ENCODE measurements around the gene OPCML.

Gene OPCML

DNA sequence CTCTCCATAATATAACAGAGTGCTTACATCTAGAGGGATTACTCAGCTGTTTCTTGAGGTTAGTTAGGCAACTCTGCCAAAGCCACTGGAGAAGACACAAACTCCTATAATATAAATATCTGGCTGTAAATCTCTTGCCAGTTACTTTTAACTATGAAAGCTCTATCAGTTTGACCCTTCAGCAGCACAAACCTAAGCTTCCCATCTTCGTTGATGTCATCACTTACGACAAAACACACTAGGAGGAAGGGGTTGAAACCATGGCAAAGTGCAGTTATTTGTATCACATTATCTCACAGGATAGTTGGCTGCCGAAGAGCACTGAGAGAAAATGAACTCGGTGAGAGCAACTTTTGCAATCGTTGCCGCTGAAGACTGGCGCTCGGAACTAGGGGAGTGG, 922.1 kb downstream of the OPCML start:
- H3K4me1 Mint-ChIP-seq, result no peaks in the 10 kb centered on the region
- no peaks in the 10 kb centered on the region for H3K36me3 Mint-ChIP-seq
- peaks cover 4% of the 10 kb centered on the region for H3K9me3 Mint-ChIP-seq
- H3K27me3 Mint-ChIP-seq, result peaks cover 1% of the 10 kb centered on the region
- no peak overlapping the region for H3K27ac Mint-ChIP-seq
- no peak overlapping the region for H3K4me3 Mint-ChIP-seq

DNA sequence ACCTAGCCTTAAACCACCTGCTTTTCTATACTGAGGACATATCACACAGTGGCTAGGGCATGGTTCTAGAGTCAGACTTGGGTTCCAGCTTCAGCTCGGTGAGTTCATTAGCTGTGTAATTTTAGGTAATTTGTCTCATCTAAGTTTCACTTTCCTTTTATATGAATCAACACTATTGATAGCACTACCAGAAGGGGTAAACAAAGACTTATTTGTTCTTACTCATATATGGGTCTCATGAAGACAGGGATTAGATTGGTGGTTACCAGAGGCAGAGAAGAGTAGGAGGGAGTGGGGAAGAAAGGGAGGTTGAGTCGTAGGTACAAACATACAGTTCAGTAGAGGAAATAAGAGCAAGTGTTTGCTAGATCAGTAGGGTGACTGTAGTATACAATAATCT, 924.7 kb downstream of the OPCML start:
- peaks cover 5% of the 10 kb centered on the region for H3K27me3 Mint-ChIP-seq
- peaks cover 4% of the 10 kb centered on the region for H3K9me3 Mint-ChIP-seq
- no peaks in the 10 kb centered on the region for H3K36me3 Mint-ChIP-seq
- no peak overlapping the region for H3K27ac Mint-ChIP-seq
- H3K4me3 Mint-ChIP-seq, result no peak overlapping the region
- no peaks in the 10 kb centered on the region for H3K4me1 Mint-ChIP-seq

DNA sequence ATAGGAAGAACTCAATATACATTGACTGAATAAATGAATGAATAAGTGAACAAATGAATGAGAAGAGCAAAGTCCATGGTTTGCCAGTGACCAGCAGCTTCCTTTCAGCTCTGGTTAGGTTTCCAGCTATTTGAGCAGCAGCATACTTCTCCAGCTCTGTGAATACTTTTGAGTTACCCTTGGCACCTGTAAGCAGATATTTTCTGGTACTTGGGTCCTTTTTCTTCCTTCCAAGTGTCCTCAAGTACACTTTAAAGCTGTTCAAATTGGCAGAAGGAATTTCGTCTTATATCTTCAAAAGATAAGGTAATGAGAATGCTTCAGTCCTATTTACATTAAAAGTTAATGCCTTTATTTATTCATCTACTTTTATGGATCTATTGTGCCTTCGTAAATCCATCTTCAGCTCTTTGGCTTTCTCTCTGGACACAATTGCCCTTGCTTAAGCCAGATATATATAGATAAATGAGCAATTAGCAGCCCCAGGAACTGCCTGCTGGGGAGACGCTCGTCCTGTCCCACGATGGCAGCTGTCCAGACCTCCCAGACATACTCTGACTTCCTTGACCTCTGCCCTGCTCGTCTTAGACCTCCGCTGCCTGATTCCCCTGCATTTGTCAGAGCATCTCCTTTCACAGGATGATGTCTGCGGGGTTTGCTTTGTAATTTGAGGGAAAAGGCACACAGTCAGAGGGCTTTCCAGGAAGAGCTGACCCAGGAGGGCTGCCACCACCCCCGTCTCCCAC, 926.3 kb downstream of the OPCML start:
- Mint-ChIP-seq H3K36me3 (no peaks in the 10 kb centered on the region), H3K27me3 (peaks cover 5% of the 10 kb centered on the region), H3K4me3 (no peak overlapping the region), H3K9me3 (peaks cover 4% of the 10 kb centered on the region), H3K27ac (no peak overlapping the region), H3K4me1 (no peaks in the 10 kb centered on the region)

DNA sequence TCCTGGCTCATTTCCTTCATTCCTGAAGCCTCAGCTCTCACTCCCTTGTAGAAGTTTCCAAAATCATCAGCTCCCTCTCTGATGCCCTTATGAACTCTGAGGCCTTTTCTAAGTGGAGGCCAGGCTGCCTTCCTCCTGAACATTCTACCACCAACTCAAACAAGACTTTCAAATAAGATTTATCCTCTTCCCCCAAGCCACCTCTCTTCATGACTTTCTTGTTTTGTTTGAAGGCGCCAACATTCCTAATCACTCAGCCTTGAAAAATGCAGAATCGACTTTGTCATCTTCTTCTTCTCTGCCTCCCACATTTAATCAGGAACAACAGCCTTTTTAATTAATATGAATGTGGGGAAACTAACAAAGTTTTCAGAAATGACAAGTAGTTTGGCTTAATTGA, 927.9 kb downstream of the OPCML start:
- Mint-ChIP-seq H3K27ac (no peak overlapping the region), H3K4me3 (no peak overlapping the region), H3K4me1 (no peaks in the 10 kb centered on the region), H3K9me3 (peaks cover 2% of the 10 kb centered on the region), H3K27me3 (peaks cover 5% of the 10 kb centered on the region), H3K36me3 (no peaks in the 10 kb centered on the region)

DNA sequence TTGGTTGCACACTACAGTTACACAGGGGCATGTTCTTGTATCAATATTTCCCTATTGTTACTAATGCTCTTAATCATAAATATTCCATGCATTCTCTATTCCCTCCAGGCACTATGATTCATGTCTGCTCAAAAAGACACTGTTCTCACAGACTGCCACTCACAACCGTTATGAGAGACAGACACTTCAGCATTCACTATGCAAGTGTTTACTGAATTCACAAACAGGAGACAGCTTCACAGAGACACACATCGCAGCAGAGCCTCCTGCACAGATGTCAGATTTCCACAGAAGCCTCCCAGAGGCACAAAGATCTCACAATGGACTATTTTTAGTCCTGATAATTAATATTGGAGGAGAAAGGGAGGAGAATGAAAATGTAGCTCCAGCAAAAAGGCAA, 930.4 kb downstream of the OPCML start:
- no peaks in the 10 kb centered on the region for H3K36me3 Mint-ChIP-seq
- no peak overlapping the region for H3K4me3 Mint-ChIP-seq
- H3K27me3 Mint-ChIP-seq, result peaks cover 5% of the 10 kb centered on the region
- no peaks in the 10 kb centered on the region for H3K9me3 Mint-ChIP-seq
- no peak overlapping the region for H3K27ac Mint-ChIP-seq
- H3K4me1 Mint-ChIP-seq, result no peaks in the 10 kb centered on the region

DNA sequence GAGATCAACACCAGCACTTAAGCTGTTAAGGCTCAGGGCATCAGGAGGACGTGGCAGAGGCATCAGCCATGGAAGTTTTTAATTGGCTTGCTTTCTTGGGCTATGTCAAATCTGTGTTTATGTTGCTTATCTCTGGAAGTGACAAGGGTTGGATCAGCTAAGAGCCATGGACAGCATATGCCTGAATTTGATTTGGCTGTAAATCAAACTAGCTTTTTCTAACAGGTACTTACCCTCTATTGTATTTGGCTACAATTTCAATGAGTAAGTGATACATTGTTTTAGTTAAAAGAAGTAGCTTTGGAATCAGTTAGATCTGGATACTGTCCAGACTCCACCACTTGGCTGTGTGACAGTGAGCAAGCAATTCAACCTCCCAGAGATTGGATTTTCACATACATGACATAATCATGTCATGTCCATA, 936.6 kb downstream of the OPCML start:
- H3K27me3 Mint-ChIP-seq, result peaks cover 1% of the 10 kb centered on the region
- peaks cover 9% of the 10 kb centered on the region for H3K9me3 Mint-ChIP-seq
- no peak overlapping the region for H3K27ac Mint-ChIP-seq
- no peak overlapping the region for H3K4me3 Mint-ChIP-seq
- no peaks in the 10 kb centered on the region for H3K36me3 Mint-ChIP-seq
- no peaks in the 10 kb centered on the region for H3K4me1 Mint-ChIP-seq

DNA sequence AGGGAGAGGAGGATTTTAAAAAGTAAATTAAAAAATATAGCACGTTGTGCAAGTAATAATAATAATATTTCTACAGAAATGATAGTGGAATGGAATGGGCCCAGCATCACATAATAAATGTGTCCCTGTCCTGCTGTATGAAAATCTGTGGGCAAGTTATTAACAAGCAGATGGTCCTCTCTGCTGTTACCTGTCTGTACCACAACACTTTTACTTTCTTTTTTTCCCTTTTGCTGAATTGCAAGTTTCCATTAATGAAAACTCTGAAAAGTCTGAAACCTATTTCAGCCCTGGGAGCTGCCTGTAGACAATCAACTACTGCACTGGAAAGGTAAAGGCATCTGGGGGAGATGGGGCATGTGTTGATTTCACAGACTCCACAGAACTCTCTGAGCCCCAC, 937.1 kb downstream of the OPCML start:
- Mint-ChIP-seq H3K4me3 (no peak overlapping the region), H3K36me3 (no peaks in the 10 kb centered on the region), H3K4me1 (no peaks in the 10 kb centered on the region), H3K27me3 (peaks cover 1% of the 10 kb centered on the region), H3K27ac (no peak overlapping the region), H3K9me3 (peaks cover 9% of the 10 kb centered on the region)

DNA sequence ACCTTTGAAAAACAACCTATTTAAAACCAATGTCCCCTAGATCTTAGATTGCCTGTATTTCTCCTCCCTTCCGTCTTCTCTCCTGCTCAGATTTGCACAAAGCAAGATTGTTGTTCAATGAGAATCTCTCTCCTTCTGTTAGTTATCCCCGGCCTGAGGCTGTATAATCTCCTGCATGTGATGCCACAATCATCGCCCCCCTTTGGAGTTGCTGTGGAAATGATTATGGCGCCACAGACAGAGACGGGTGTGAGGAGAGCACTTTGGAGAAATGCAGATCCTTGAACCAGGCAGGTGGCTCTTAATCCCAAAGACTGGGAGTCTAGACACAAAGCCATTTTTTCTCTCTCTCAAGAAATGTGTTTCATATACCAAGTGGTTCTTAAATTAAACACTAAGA, 941.3 kb downstream of the OPCML start:
- Mint-ChIP-seq H3K27me3 (peaks cover 1% of the 10 kb centered on the region), H3K27ac (no peak overlapping the region), H3K4me1 (no peaks in the 10 kb centered on the region), H3K4me3 (no peak overlapping the region), H3K9me3 (peaks cover 9% of the 10 kb centered on the region), H3K36me3 (no peaks in the 10 kb centered on the region)

DNA sequence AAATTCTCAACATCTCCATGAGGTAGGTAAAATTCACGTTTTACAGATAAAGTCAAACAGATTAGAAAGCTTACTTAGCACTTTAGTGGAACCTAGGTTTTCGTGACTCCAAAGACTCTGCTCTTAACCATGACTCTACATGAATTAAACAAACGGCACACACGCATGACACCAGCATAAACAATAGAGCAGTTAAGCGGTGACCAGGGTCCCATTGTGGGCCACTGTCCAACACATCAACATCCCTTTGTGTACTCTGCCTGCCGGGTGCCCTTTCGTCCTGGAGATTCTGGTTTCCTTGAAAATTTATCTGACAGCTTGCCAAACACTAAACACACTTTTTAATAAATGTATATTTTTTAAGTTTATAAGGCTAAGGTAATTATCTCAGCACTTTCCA, 941.7 kb downstream of the OPCML start:
- peaks cover 9% of the 10 kb centered on the region for H3K9me3 Mint-ChIP-seq
- no peak overlapping the region for H3K4me3 Mint-ChIP-seq
- no peaks in the 10 kb centered on the region for H3K4me1 Mint-ChIP-seq
- H3K27me3 Mint-ChIP-seq, result peaks cover 1% of the 10 kb centered on the region
- no peaks in the 10 kb centered on the region for H3K36me3 Mint-ChIP-seq
- H3K27ac Mint-ChIP-seq, result no peak overlapping the region

DNA sequence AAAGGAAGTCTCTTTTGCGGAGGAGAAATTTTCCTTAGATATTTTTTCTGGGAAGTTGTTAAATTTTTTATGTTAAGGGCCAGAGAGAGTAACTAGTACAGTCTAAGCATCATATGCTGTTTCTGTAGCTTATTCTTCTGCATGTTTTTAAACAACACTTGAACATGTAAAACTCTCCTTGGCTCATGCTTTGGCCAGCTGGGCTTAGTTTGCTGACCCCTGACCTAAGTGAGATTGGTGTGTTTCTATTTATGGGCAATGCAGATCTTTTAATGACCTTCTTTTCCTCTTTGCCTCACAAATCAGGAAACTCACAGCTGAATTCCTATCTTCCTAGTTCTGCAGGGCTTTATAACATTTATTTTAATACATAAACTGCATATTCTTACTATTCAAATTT, 942.5 kb downstream of the OPCML start:
- H3K4me3 Mint-ChIP-seq, result no peak overlapping the region
- H3K36me3 Mint-ChIP-seq, result no peaks in the 10 kb centered on the region
- no peak overlapping the region for H3K27ac Mint-ChIP-seq
- H3K27me3 Mint-ChIP-seq, result peaks cover 1% of the 10 kb centered on the region
- H3K4me1 Mint-ChIP-seq, result no peaks in the 10 kb centered on the region
- H3K9me3 Mint-ChIP-seq, result peaks cover 9% of the 10 kb centered on the region

DNA sequence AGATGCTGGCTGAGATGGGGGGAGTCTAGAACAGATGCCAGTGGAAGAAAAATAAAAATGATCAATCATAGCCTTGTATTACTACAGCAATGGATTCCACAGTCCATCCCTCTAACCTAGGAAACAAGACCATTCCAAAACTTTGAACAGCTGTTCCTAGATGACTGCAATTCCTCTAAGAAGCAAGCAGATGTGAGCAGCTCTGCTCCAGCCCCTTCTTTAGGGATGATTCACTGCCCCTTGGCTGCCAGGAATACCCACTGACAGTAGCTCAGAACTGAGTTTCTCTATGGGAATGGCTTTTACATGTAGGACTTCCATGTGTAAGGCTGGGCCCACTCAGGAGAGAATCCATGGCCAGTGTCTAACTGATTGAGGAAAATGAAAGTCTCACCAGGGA, 943.9 kb downstream of the OPCML start:
- Mint-ChIP-seq H3K27me3 (no peaks in the 10 kb centered on the region), H3K36me3 (no peaks in the 10 kb centered on the region), H3K4me1 (no peaks in the 10 kb centered on the region), H3K4me3 (no peak overlapping the region), H3K27ac (no peak overlapping the region), H3K9me3 (peaks cover 8% of the 10 kb centered on the region)

DNA sequence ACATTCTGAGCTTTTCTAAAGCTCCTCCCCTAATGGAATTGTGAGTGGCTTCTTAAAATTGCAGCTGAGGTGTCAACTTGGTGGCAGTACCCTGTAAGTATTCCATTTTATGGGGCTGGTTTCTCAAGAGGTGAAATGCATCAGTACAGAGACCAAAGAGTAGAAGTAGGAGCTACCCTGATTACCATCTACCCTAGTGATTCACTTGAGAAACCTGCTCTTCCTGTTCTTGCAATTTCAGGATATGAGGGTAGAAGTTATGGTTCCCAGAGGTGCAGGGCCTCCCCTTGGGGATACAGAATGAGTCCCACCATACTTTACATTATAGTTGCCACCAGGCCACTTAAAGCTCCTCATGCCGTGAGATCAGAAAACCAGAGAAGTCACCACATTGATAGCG, 944.6 kb downstream of the OPCML start:
- Mint-ChIP-seq H3K9me3 (peaks cover 2% of the 10 kb centered on the region), H3K27me3 (no peaks in the 10 kb centered on the region), H3K36me3 (no peaks in the 10 kb centered on the region), H3K27ac (no peak overlapping the region), H3K4me3 (no peak overlapping the region), H3K4me1 (no peaks in the 10 kb centered on the region)

DNA sequence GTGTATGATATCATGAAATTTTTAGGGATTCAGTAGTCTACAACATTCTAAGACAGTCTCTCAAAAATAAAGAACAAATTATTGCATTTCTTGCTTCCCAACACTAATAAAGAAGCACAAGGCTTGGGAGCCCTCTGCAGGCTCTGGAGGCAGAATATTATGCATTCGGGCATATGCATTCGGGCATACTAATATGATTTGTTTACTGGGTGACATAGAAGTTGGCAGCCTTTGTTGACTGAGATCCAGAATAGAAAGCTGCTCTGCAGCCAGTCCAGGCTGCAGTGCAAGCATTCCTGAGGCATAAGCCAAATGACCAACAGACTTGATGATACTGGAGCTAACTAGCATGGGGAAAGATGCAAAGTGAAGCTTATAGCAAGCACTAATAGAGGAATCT, 945.5 kb downstream of the OPCML start:
- H3K9me3 Mint-ChIP-seq, result no peaks in the 10 kb centered on the region
- no peaks in the 10 kb centered on the region for H3K4me1 Mint-ChIP-seq
- H3K4me3 Mint-ChIP-seq, result no peak overlapping the region
- H3K27ac Mint-ChIP-seq, result no peak overlapping the region
- H3K27me3 Mint-ChIP-seq, result no peaks in the 10 kb centered on the region
- H3K36me3 Mint-ChIP-seq, result no peaks in the 10 kb centered on the region

DNA sequence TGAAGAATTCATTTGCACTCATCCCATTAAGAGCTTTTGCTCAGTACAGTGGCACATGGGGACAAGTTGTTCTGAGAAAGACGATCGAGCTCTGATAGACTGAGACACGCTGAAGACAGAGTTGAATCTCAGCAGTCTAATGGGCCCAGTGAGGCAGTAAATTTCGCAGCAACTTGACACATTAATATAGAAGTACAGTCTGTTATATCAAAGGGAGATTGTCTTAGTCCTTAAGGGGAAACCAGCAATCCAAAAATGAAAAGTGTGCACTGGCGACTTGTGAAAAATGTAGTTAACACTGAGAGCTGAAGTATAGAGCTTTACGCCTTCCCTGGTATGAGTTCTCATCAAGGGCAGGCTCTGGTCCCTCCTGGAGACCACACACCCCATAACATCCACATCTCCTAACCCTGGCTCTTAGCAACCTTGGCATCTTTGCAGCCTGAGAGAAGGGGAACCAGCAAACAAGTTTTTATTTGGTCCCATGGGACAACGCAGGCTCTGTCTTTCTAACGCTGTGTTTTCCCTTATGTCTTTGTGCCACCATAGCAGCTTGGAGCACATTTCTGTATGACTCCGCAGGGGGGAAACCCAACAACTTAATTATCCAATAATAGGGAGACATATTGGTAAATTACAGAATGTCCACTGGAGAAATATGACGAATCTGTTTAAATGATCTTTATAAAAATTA, 952.5 kb downstream of the OPCML start:
- H3K36me3 Mint-ChIP-seq, result no peaks in the 10 kb centered on the region
- H3K4me3 Mint-ChIP-seq, result no peak overlapping the region
- H3K9me3 Mint-ChIP-seq, result peaks cover 11% of the 10 kb centered on the region
- no peak overlapping the region for H3K27ac Mint-ChIP-seq
- H3K4me1 Mint-ChIP-seq, result no peaks in the 10 kb centered on the region
- H3K27me3 Mint-ChIP-seq, result no peaks in the 10 kb centered on the region

DNA sequence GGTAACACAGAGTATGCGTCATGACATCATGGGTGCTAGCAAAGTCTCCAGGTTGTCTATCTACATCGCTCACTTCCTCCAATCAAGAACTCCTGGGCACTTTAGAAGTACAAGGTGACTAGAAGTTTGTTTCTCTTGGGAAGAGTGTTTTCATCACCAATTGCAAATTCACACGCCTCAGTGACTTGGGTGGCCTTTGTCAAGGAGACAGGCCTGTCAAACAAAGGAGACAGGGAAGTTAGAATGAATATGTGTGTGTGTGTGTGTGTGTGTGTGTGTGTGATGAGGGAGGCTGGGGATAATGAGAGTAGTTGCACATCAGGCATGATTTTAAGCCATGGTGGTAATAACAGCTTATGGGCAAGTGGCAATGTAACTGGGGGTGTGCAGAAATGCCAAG, 953.2 kb downstream of the OPCML start:
- H3K36me3 Mint-ChIP-seq, result no peaks in the 10 kb centered on the region
- H3K4me3 Mint-ChIP-seq, result no peak overlapping the region
- H3K27ac Mint-ChIP-seq, result no peak overlapping the region
- H3K27me3 Mint-ChIP-seq, result no peaks in the 10 kb centered on the region
- H3K4me1 Mint-ChIP-seq, result no peaks in the 10 kb centered on the region
- peaks cover 12% of the 10 kb centered on the region for H3K9me3 Mint-ChIP-seq

DNA sequence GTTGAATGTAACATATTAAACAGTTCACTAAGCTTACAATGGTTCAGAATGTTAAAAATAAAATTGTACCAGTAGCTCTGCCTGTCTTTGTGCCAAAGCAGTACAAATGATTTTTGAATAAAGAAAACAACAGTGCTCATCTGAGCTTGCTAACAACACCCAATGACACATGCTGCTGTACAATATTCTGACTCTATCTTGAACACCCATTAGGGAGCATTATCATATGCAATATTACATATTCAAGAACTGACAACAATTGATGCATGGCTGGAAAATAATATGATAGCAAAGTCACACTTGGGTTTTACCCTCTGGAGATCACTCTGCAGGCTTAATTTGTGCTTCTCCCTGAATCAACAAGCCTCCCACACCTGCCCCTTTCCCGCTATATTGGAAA, 953.7 kb downstream of the OPCML start:
- Mint-ChIP-seq H3K36me3 (no peaks in the 10 kb centered on the region), H3K4me1 (no peaks in the 10 kb centered on the region), H3K9me3 (peaks cover 17% of the 10 kb centered on the region), H3K27ac (no peak overlapping the region), H3K27me3 (no peaks in the 10 kb centered on the region), H3K4me3 (no peak overlapping the region)

DNA sequence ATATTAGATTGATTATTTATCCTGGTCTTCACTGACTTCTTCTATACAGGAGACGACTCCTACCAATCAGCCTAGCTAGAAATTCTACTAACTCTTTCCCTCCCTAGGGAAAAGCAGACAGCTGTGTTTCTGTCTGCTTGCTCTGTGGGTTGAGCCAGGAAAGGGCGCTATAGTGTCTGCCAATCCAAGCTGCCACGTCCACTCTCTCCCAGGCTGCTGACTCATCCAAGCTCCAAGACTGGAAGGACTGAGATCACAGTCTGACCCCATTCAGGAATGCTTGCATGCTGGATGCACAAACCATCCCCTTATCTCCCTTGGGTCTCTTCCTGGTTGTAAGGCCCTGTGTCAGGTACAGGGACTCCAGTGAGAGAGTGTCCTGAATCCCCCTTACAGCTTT, 955.6 kb downstream of the OPCML start:
- no peaks in the 10 kb centered on the region for H3K4me1 Mint-ChIP-seq
- no peaks in the 10 kb centered on the region for H3K36me3 Mint-ChIP-seq
- H3K27me3 Mint-ChIP-seq, result no peaks in the 10 kb centered on the region
- H3K9me3 Mint-ChIP-seq, result peaks cover 18% of the 10 kb centered on the region
- no peak overlapping the region for H3K27ac Mint-ChIP-seq
- no peak overlapping the region for H3K4me3 Mint-ChIP-seq
